ENCODE data around the gene BIK. TPM values are rescaled to one million over a fixed set of nuclear protein-coding genes. Genes with fewer than 3 reads are reported as not detected.

The BIK gene
- total RNA-seq, 1 donor from 2014 or later, result 9.9 TPM

DNA sequence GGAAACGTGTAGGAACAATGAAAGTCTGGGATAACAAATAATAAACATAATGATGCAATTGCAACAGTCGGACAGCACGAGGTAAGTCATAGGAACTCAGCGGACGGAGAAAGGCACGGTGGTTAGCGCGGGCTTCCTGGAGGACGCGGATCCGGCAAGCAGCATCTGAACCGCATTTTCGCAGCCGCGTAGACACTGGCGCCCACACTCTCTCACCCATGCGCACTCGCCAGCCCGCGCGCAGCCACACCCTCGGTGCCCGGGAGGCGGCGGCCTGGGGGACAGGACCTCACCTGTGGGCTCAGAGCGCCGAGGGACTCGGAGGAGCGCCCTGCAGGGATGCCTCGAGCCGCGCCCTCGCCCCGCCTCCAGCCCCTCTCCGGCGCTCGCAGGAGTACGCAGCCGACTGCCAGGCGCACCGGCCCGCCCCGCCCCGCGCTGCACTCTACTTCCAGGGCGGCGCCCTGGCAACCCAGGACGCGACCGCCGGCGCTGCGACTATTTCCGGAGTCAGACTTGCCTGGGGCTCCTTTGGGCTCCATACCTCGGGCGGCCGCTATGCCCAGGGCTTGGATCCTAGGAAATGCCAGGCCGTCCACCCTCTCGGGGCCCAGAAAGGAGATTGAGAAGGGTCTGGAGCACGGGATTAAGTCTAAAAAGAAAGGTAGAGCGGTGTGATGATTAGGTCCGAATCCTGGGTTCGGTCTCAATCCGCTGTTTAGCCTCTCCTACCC is 21.4 kb upstream of the BIK start, which contains the start of gene TTLL1:
Gene TTLL1 (minus strand): TSS at position 408 of the 734 bp plus-strand sequence. CDS start 13,805 bp downstream, outside the sequence.
- peaks cover 12% of the 10 kb centered on the region for H3K36me3 Mint-ChIP-seq
- H3K9me3 Mint-ChIP-seq, result peaks cover 6% of the 10 kb centered on the region
- peak within 1 kb of the TSS; percentile 69 for H3K27ac Mint-ChIP-seq
- DNase-seq (ENCODE audit: low spot score in 2 of 2, unreplicated experiment in 2 of 2), result peak; percentile 75 to 87
- TF ChIP-seq, protein P1, sequence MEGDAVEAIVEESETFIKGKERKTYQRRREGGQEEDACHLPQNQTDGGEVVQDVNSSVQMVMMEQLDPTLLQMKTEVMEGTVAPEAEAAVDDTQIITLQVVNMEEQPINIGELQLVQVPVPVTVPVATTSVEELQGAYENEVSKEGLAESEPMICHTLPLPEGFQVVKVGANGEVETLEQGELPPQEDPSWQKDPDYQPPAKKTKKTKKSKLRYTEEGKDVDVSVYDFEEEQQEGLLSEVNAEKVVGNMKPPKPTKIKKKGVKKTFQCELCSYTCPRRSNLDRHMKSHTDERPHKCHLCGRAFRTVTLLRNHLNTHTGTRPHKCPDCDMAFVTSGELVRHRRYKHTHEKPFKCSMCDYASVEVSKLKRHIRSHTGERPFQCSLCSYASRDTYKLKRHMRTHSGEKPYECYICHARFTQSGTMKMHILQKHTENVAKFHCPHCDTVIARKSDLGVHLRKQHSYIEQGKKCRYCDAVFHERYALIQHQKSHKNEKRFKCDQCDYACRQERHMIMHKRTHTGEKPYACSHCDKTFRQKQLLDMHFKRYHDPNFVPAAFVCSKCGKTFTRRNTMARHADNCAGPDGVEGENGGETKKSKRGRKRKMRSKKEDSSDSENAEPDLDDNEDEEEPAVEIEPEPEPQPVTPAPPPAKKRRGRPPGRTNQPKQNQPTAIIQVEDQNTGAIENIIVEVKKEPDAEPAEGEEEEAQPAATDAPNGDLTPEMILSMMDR (IDR thresholded peaks at IDR 0.05; ENCODE audit: unreplicated experiment), result no peak
- H3K4me3 Mint-ChIP-seq, result peak within 1 kb of the TSS; percentile 76
- no peaks in the 10 kb centered on the region for H3K27me3 Mint-ChIP-seq (ENCODE audit: low read depth)
- H3K4me1 Mint-ChIP-seq, result peaks cover 9% of the 10 kb centered on the region

DNA sequence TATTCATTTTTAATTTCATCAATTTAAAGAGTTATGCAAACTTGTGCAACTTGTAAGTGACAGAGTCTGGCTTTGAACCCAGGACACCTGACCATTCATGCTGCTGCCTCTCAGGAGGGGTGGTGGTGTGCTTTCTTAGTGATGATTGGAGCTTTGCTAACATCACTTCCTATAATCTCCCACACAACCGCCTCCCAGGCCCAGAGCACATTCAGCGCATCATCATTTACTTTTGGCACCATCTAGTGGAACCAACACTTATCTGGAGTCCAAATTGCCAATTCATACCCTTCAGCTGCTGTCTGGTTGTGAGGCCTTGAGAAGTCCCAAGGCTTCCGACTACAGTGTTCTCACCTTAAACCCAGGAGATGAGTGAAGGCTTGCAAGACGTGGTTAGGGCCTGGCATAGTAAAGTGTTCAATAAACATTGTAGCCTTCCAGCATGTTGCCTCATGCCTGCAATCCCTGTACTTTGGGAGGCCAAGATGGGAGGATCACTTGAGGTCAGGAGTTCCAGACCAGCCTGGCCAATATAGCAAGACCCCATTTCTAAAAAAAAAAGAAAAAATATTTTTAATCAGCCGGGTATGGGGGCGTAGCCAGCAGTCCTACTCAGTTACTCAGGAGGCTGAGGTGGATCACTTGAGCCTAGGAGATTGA is 20.3 kb upstream of the BIK start:
- H3K27ac Mint-ChIP-seq, result no peak overlapping the region
- peaks cover 10% of the 10 kb centered on the region for H3K36me3 Mint-ChIP-seq
- H3K4me1 Mint-ChIP-seq, result peaks cover 9% of the 10 kb centered on the region
- H3K27me3 Mint-ChIP-seq (ENCODE audit: low read depth), result no peaks in the 10 kb centered on the region
- peaks cover 4% of the 10 kb centered on the region for H3K9me3 Mint-ChIP-seq
- TF ChIP-seq, protein P1 (IDR thresholded peaks at IDR 0.05; ENCODE audit: unreplicated experiment), result no peak
- no peak for DNase-seq (ENCODE audit: low spot score in 2 of 2, unreplicated experiment in 2 of 2)
- H3K4me3 Mint-ChIP-seq, result peak overlapping the region; percentile 76

DNA sequence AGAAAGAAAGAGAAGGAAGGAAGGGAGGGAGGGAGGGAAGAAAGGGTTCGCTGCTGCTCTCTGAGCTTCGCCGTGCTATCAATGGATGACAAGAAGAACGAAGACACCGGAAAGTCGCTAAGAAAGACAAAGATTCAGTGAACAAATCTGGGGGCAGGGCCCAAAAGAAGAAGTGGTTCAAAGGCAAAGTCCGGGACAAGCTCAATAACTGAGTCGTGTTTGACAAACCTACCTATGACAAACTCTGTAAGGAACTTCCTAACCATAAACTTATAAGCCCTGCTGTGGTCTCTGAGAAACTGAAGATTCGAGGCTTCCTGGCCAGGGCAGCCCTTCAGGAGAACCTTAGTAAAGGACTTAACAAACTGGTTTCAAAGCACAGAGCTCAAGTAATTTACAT is 18.5 kb upstream of the BIK start:
- Mint-ChIP-seq H3K27ac (peak overlapping the region; percentile 67), H3K4me3 (no peak overlapping the region), H3K36me3 (peaks cover 5% of the 10 kb centered on the region), H3K27me3 (ENCODE audit: low read depth) (no peaks in the 10 kb centered on the region), H3K4me1 (peaks cover 9% of the 10 kb centered on the region), H3K9me3 (peaks cover 8% of the 10 kb centered on the region)
- no peak for DNase-seq (ENCODE audit: low spot score in 2 of 2, unreplicated experiment in 2 of 2)
- TF ChIP-seq, protein P1 (IDR thresholded peaks at IDR 0.05; ENCODE audit: unreplicated experiment), result no peak

DNA sequence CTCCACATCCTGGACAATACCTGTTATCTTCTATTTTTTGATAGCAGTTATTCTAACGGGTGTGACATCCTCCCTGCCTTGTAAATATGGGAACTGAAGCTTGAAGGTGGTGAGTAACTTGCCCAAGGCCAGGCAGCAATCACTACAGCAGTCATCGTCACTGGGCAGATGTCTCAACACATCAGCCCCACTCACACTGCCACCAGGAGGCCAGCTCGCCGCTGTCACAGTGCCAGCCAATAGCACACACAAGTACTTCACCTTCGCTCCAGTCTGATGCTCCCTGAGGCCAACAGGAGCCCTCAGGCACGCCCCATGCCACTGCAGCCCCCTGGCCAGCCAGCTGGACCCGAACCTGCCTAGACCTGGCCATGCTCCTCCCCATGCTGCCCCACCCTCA is 16.5 kb upstream of the BIK start:
- TF ChIP-seq, protein P1 (IDR thresholded peaks at IDR 0.05; ENCODE audit: unreplicated experiment), result no peak
- Mint-ChIP-seq H3K27me3 (ENCODE audit: low read depth) (no peaks in the 10 kb centered on the region), H3K4me3 (no peak overlapping the region), H3K27ac (no peak overlapping the region), H3K9me3 (peaks cover 8% of the 10 kb centered on the region), H3K4me1 (peaks cover 8% of the 10 kb centered on the region), H3K36me3 (peaks cover 5% of the 10 kb centered on the region)
- DNase-seq (ENCODE audit: low spot score in 2 of 2, unreplicated experiment in 2 of 2), result no peak

DNA sequence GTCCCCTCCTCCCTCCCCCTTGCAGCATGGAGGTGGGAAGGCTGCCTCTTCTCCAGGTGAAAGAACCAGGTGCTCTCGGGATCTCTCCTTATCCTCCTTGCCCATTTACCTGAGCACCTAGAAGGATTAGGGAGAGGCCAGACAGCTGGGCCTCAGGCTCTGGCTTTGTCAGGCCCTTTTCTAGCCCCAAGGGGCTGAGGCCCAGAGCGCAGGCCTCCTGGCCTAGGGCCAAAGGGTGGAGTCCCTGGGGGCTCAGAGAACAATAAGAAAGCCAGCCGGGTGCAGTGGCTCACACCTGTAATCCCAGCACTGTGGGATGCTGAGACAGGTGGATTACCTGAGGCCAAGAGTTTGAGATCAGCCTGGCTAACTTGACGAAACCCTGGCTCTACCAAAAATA is 16.0 kb upstream of the BIK start:
- Mint-ChIP-seq H3K27me3 (ENCODE audit: low read depth) (no peaks in the 10 kb centered on the region), H3K27ac (no peak overlapping the region), H3K36me3 (peaks cover 5% of the 10 kb centered on the region), H3K4me3 (no peak overlapping the region), H3K4me1 (peaks cover 6% of the 10 kb centered on the region), H3K9me3 (peaks cover 8% of the 10 kb centered on the region)
- TF ChIP-seq, protein P1 (IDR thresholded peaks at IDR 0.05; ENCODE audit: unreplicated experiment), result no peak
- DNase-seq (ENCODE audit: low spot score in 2 of 2, unreplicated experiment in 2 of 2), result no peak
